ENCODE results near the gene WDR54. TPM values are rescaled to one million over a fixed set of nuclear protein-coding genes. Genes with fewer than 3 reads are reported as not detected.
A peak's percentile ranks its signal among the peaks of the same experiment; 100 is the strongest.

Gene WDR54
- polyA plus RNA-seq, 1 donor (not counting 4 experiments of a cell fraction or from before 2014, with no cell fraction given): 35.2 TPM

DNA sequence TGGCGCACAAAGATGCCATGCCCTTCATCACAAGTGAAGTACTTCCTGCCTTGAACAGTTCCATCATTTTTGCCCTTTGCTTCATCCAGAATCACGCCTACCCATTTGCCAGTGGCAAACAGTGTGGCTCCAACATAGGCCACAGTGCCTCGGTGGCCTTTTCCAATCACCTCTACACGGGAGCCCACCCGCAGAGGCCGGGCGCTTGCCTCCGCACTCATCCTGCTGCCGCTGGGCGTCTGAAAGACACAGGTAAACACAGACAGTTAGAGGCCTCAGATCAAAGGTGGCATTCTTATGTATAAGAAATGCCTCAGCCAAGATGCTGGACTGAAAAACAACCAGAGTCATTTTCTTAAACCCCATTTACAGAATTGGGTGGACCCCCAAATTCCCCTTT is 43.5 kb upstream of the WDR54 start:
- H3K9me3 ChIP-seq (ENCODE audit: control insufficient read depth, low read depth, low read length): no peaks in the 10 kb centered on the region
- H3K9me1 ChIP-seq (ENCODE audit: control insufficient read depth, extremely low read depth, insufficient read depth, low read length): peaks cover 4% of the 10 kb centered on the region
- no peaks in the 10 kb centered on the region for H3K27me3 ChIP-seq (ENCODE audit: control insufficient read depth, extremely low read depth, insufficient read depth, low read length)
- H3K9ac ChIP-seq (ENCODE audit: control insufficient read depth, extremely low read depth, insufficient read depth, low read length): no peak overlapping the region
- H3K27ac ChIP-seq (ENCODE audit: control insufficient read depth, insufficient read depth, low read length): no peak overlapping the region
- H3K4me3 ChIP-seq (ENCODE audit: control insufficient read depth in 2 of 3, extremely low read depth in 1 of 3, insufficient read depth in 2 of 3, low read depth in 1 of 3, low read length in 3 of 3): no peak overlapping the region
- no peak for TF ChIP-seq EZH2 (IDR thresholded peaks at IDR 0.05; ENCODE audit: low read length)
- TF ChIP-seq, protein P1, sequence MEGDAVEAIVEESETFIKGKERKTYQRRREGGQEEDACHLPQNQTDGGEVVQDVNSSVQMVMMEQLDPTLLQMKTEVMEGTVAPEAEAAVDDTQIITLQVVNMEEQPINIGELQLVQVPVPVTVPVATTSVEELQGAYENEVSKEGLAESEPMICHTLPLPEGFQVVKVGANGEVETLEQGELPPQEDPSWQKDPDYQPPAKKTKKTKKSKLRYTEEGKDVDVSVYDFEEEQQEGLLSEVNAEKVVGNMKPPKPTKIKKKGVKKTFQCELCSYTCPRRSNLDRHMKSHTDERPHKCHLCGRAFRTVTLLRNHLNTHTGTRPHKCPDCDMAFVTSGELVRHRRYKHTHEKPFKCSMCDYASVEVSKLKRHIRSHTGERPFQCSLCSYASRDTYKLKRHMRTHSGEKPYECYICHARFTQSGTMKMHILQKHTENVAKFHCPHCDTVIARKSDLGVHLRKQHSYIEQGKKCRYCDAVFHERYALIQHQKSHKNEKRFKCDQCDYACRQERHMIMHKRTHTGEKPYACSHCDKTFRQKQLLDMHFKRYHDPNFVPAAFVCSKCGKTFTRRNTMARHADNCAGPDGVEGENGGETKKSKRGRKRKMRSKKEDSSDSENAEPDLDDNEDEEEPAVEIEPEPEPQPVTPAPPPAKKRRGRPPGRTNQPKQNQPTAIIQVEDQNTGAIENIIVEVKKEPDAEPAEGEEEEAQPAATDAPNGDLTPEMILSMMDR (optimal IDR thresholded peaks at IDR 0.05 in 1 of 3, IDR thresholded peaks at IDR 0.05 in 1 of 3, conservative IDR thresholded peaks at IDR 0.05 in 1 of 3; ENCODE audit: extremely low read depth in 1 of 3, insufficient read depth in 2 of 3, low read length in 3 of 3): no peak
- no peak for DNase-seq (ENCODE audit: low read depth, low spot score)
- peaks cover 19 to 20% of the 10 kb centered on the region in 2 experiments for H3K36me3 ChIP-seq (ENCODE audit: control insufficient read depth in 2 of 2, extremely low read depth in 1 of 2, insufficient read depth in 2 of 2, low read length in 2 of 2)
- no peak overlapping the region for H3K4me2 ChIP-seq (ENCODE audit: control insufficient read depth, extremely low read depth, insufficient read depth, low read depth, low read length)
- H4K20me1 ChIP-seq (ENCODE audit: control insufficient read depth, extremely low read depth, insufficient read depth, low read length): peaks cover 18% of the 10 kb centered on the region
- FAIRE-seq: no peak
- H2AFZ ChIP-seq (ENCODE audit: control insufficient read depth, low read length): no peak overlapping the region
- dilution Hi-C loops (cut with MboI; ENCODE audit: extremely low pct_ligation_motif_present, low sequenced_read_pairs): no loop called here
- H3K4me1 ChIP-seq (ENCODE audit: control insufficient read depth, extremely low read depth, insufficient read depth, low read length): peaks cover 23% of the 10 kb centered on the region
- H3K79me2 ChIP-seq (ENCODE audit: control insufficient read depth, insufficient read depth, low read length): peaks cover 43% of the 10 kb centered on the region

DNA sequence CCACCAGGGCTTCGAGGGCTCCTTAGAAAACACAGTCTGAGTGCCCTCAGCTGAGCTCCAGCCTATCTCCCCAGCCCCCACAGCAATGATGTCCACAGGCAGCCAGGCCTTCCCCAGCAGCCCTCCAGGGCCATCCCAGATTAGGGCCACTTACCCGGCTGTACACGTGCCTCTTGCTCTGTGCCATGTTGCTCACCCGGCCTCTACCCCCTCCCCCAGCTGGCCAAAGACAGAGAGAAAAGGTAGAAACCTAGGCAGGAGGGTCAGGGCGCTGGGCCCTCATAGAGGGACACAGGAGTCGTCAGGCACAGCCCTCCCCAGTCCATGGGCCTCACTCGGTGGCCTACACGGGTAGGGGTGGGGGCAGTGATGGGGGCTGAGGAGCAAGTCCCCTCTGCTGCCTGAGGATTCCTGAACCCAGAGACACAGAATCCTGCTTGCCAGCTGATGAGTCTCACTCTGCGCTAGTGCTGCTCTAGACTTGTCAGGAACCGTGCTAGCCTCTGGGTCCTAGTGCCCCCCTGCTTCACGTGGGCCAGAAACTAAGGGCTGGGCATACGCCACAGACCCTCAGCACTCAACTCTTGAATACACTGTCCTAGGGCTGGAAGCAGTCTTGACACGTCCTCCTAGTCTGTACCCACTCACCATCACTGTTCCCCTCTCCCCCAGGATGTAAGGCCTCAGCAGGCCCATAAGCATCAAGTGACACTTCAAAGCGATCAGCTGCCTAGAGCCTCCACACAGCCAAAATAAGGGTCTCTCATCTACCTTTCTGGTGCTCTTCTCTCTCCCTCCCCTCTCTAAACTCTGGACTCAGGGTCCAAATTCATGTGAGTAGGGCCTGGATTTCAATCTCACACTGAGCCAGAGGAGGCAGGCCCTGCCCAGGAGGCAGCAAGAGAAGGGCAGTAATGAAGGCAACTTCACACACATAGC is 41.4 kb upstream of the WDR54 start, which contains the start of gene DCTN1:
TSS of gene DCTN1 (minus strand) at position 461 of the 939 bp plus-strand sequence. CDS start at position 187, 274 bp downstream.
- Histone ChIP-seq H3K9ac (ENCODE audit: control insufficient read depth, extremely low read depth, insufficient read depth, low read length) (peak within 1 kb of the TSS; percentile 44), H3K79me2 (ENCODE audit: control insufficient read depth, insufficient read depth, low read length) (peaks cover 58% of the 10 kb centered on the region), H2AFZ (ENCODE audit: control insufficient read depth, low read length) (no peak within 1 kb of the TSS), H3K9me3 (ENCODE audit: control insufficient read depth, low read depth, low read length) (no peaks in the 10 kb centered on the region), H3K9me1 (ENCODE audit: control insufficient read depth, extremely low read depth, insufficient read depth, low read length) (peaks cover 4% of the 10 kb centered on the region), H3K27ac (ENCODE audit: control insufficient read depth, insufficient read depth, low read length) (peak within 1 kb of the TSS; percentile 44), H3K4me3 (ENCODE audit: control insufficient read depth in 2 of 3, extremely low read depth in 1 of 3, insufficient read depth in 2 of 3, low read depth in 1 of 3, low read length in 3 of 3) (peak within 1 kb of the TSS; percentile 16 to 38 (median 33)), H3K27me3 (ENCODE audit: control insufficient read depth, extremely low read depth, insufficient read depth, low read length) (no peaks in the 10 kb centered on the region), H3K36me3 (ENCODE audit: control insufficient read depth in 2 of 2, extremely low read depth in 1 of 2, insufficient read depth in 2 of 2, low read length in 2 of 2) (peaks cover 23 to 26% of the 10 kb centered on the region in 2 experiments), H3K4me2 (ENCODE audit: control insufficient read depth, extremely low read depth, insufficient read depth, low read depth, low read length) (peak within 1 kb of the TSS; percentile 58), H4K20me1 (ENCODE audit: control insufficient read depth, extremely low read depth, insufficient read depth, low read length) (peaks cover 21% of the 10 kb centered on the region), H3K4me1 (ENCODE audit: control insufficient read depth, extremely low read depth, insufficient read depth, low read length) (peaks cover 17% of the 10 kb centered on the region)
- TF ChIP-seq EZH2 (IDR thresholded peaks at IDR 0.05; ENCODE audit: low read length): no peak
- TF ChIP-seq, protein P1 (optimal IDR thresholded peaks at IDR 0.05 in 1 of 3, IDR thresholded peaks at IDR 0.05 in 1 of 3, conservative IDR thresholded peaks at IDR 0.05 in 1 of 3; ENCODE audit: extremely low read depth in 1 of 3, insufficient read depth in 2 of 3, low read length in 3 of 3): no peak
- dilution Hi-C loops (cut with MboI; ENCODE audit: extremely low pct_ligation_motif_present, low sequenced_read_pairs): no loop called here
- peak; percentile 87 for FAIRE-seq
- DNase-seq (ENCODE audit: low read depth, low spot score): no peak
